ENCODE measurements around the gene PTHLH. TPM values are rescaled to one million over a fixed set of nuclear protein-coding genes. Genes with fewer than 3 reads are reported as not detected.

PTHLH gene
- total and polyA plus RNA-seq, 2 experiments from 2014 or later: not detected

- no peaks in the 10 kb centered on the region for H3K27me3 ChIP-seq (ENCODE audit: insufficient read depth)
- no peaks in the 10 kb centered on the region for H3K79me2 ChIP-seq (replicated peaks; ENCODE audit: insufficient read depth)
- no peaks in the 10 kb centered on the region for H3F3A ChIP-seq (replicated peaks; ENCODE audit: low read depth)
- no peaks in the 10 kb centered on the region for H4K20me1 ChIP-seq (replicated peaks; ENCODE audit: insufficient read depth)
- H3K27ac ChIP-seq (ENCODE audit: low read depth): no peak overlapping the region
- no peak overlapping the region for H3K4me2 ChIP-seq
- no peak for TF ChIP-seq REST (IDR thresholded peaks at IDR 0.05; ENCODE audit: unreplicated experiment)
- no peak for TF ChIP-seq POLR2AphosphoS5 (IDR thresholded peaks at IDR 0.05; ENCODE audit: low read depth)
- no peak for TF ChIP-seq STAT1 (IDR thresholded peaks at IDR 0.05; ENCODE audit: unreplicated experiment)
- TF ChIP-seq EZH2phosphoT487 (IDR thresholded peaks at IDR 0.05; ENCODE audit: unreplicated experiment): no peak
- TF ChIP-seq ZNF114 (CRISPR knock-in tag; IDR thresholded peaks at IDR 0.05): no peak
- no peak for TF ChIP-seq NANOG (IDR thresholded peaks at IDR 0.05; ENCODE audit: borderline replicate concordance)
- TF ChIP-seq JUNB (IDR thresholded peaks at IDR 0.05; ENCODE audit: unreplicated experiment): no peak
- no peak for TF ChIP-seq EZH2 (IDR thresholded peaks at IDR 0.05; ENCODE audit: low read depth, unreplicated experiment)
- TF ChIP-seq ZNF462 (CRISPR knock-in tag; IDR thresholded peaks at IDR 0.05): no peak
- no peak for TF ChIP-seq ETS1 (IDR thresholded peaks at IDR 0.05)
- no peak for TF ChIP-seq CREB1 (CRISPR knock-in tag; IDR thresholded peaks at IDR 0.05; ENCODE audit: low read depth)
- no peak for TF ChIP-seq CTCF (conservative IDR thresholded peaks at IDR 0.05; ENCODE audit: low read depth in 2 of 2)
- H3K4me1 Mint-ChIP-seq: no peaks in the 10 kb centered on the region
- H3K9me2 ChIP-seq (ENCODE audit: insufficient read depth): no peaks in the 10 kb centered on the region; the same call in 1 of the 2 replicates
- H3K4me1 ChIP-seq (ENCODE audit: insufficient read depth): no peaks in the 10 kb centered on the region
- H3K36me3 ChIP-seq (ENCODE audit: insufficient read depth): no peaks in the 10 kb centered on the region
- no peaks in the 10 kb centered on the region for H3K9me3 Mint-ChIP-seq
- no peaks in the 10 kb centered on the region for H3K36me3 Mint-ChIP-seq (ENCODE audit: low read depth)
- DNase-seq (ENCODE audit: low spot score): no peak
- ATAC-seq: no peak
- no peaks in the 10 kb centered on the region for H3K27me3 Mint-ChIP-seq (ENCODE audit: insufficient read depth, low read depth, poor library complexity)
- no peak overlapping the region for H3K4me3 ChIP-seq
- H3K4me3 Mint-ChIP-seq: no peak overlapping the region
- H3K27ac Mint-ChIP-seq: no peak overlapping the region
- H2AFZ ChIP-seq: no peak overlapping the region
These were observed 37.5 kb upstream of the PTHLH start for GRCh38 chr12:28010036-28010435.

Measured in GM23338 (cell line).